Activated naive CD8-positive, alpha-beta T cell treated with anti-CD3 and anti-CD28 coated beads for 36 hours (primary cell): ENCODE data around the gene ITGAL. TPM values are rescaled to one million over a fixed set of nuclear protein-coding genes. Genes with fewer than 3 reads are reported as not detected.
"Not testable (repeated sequence)": the region's sequence is repeated elsewhere in the genome, so short reads cannot be mapped to it uniquely, and the experiment has no call there.

Source experiments
- DNase-seq: peaks from one replicate; pipeline ENCODE4 v3.0.0; 2021
- H3K27ac Mint-ChIP-seq: one replicate; pipeline ENCODE4 v1.8.0; 2022; ENCODE audit warnings: mild to moderate bottlenecking, moderate library complexity, mixed read lengths
- H3K27me3 Mint-ChIP-seq: one replicate; pipeline ENCODE4 v1.8.0; 2022; ENCODE audit warnings: mild to moderate bottlenecking, mixed read lengths
- H3K36me3 Mint-ChIP-seq: one replicate; pipeline ENCODE4 v1.8.0; 2021; ENCODE audit warnings: mild to moderate bottlenecking, mixed read lengths
- H3K4me1 Mint-ChIP-seq: one replicate; pipeline ENCODE4 v1.8.0; 2021; ENCODE audit warnings: mixed read lengths
- H3K4me3 Mint-ChIP-seq: one replicate; pipeline ENCODE4 v1.8.0; 2022; ENCODE audit warnings: mild to moderate bottlenecking, moderate library complexity, mixed read lengths
- H3K9me3 Mint-ChIP-seq: one replicate; pipeline ENCODE4 v1.8.0; 2022; ENCODE audit warnings: mixed read lengths
- total RNA-seq, 2 experiments: library from RNA; stranded (reverse); gene quantifications; one replicate each; pipeline ENCODE4 v1.2.3, GENCODE V29; 2021

Gene ITGAL
- total RNA-seq, 2 experiments from 2014 or later, result 233 to 235 TPM

- peaks cover 5% of the 10 kb centered on the region for H3K9me3 Mint-ChIP-seq
- no peaks in the 10 kb centered on the region for H3K27me3 Mint-ChIP-seq
- DNase-seq, result no peak
- H3K36me3 Mint-ChIP-seq, result peaks cover 27% of the 10 kb centered on the region
- no peak overlapping the region for H3K4me3 Mint-ChIP-seq
- H3K4me1 Mint-ChIP-seq, result peaks cover 44% of the 10 kb centered on the region
- H3K27ac Mint-ChIP-seq, result no peak overlapping the region
Observed at GRCh38 chr16:30447512-30448226, 24.9 kb upstream of the ITGAL start.

- H3K4me1 Mint-ChIP-seq, result peaks cover 36% of the 10 kb centered on the region
- H3K4me3 Mint-ChIP-seq, result no peak overlapping the region
- peaks cover 16% of the 10 kb centered on the region for H3K36me3 Mint-ChIP-seq
- no peaks in the 10 kb centered on the region for H3K27me3 Mint-ChIP-seq
- peaks cover 5% of the 10 kb centered on the region for H3K9me3 Mint-ChIP-seq
- no peak overlapping the region for H3K27ac Mint-ChIP-seq
- no peak for DNase-seq
Observed at GRCh38 chr16:30449116-30449435, 23.5 kb upstream of the ITGAL start.

GRCh38 chr16:30452709-30453580 is 19.6 kb upstream of the ITGAL start:
- H3K27ac Mint-ChIP-seq, H3K4me3 Mint-ChIP-seq, DNase-seq, H3K9me3 Mint-ChIP-seq, H3K27me3 Mint-ChIP-seq, H3K36me3 Mint-ChIP-seq: not testable (repeated sequence)
- peaks cover 46% of the 10 kb centered on the region for H3K4me1 Mint-ChIP-seq

GRCh38 chr16:30456302-30456701 is 16.2 kb upstream of the ITGAL start:
- Mint-ChIP-seq H3K4me1 (peaks cover 55% of the 10 kb centered on the region), H3K36me3 (peaks cover 2% of the 10 kb centered on the region), H3K4me3 (no peak overlapping the region), H3K9me3 (no peaks in the 10 kb centered on the region), H3K27me3 (peaks cover 3% of the 10 kb centered on the region), H3K27ac (peak overlapping the region; percentile 9)
- no peak for DNase-seq

- DNase-seq, result no peak
- Mint-ChIP-seq H3K27ac (peak overlapping the region; percentile 70), H3K4me1 (peaks cover 61% of the 10 kb centered on the region), H3K9me3 (peaks cover 2% of the 10 kb centered on the region), H3K36me3 (peaks cover 2% of the 10 kb centered on the region), H3K4me3 (no peak overlapping the region), H3K27me3 (peaks cover 3% of the 10 kb centered on the region)
Observed at GRCh38 chr16:30457256-30457655, 15.3 kb upstream of the ITGAL start.

- no peak overlapping the region for H3K4me3 Mint-ChIP-seq
- H3K27ac Mint-ChIP-seq, result peak overlapping the region; percentile 95
- peaks cover 2% of the 10 kb centered on the region for H3K36me3 Mint-ChIP-seq
- DNase-seq, result no peak
- H3K9me3 Mint-ChIP-seq, result peaks cover 2% of the 10 kb centered on the region
- H3K4me1 Mint-ChIP-seq, result peaks cover 66% of the 10 kb centered on the region
- peaks cover 3% of the 10 kb centered on the region for H3K27me3 Mint-ChIP-seq
Observed at GRCh38 chr16:30457743-30458560, 14.6 kb upstream of the ITGAL start.

- Mint-ChIP-seq H3K27ac (peak overlapping the region; percentile 95), H3K36me3 (peaks cover 4% of the 10 kb centered on the region), H3K27me3 (peaks cover 3% of the 10 kb centered on the region), H3K4me3 (peak overlapping the region; percentile 55), H3K4me1 (peaks cover 70% of the 10 kb centered on the region), H3K9me3 (peaks cover 2% of the 10 kb centered on the region)
- DNase-seq, result peak; percentile 94
Observed at GRCh38 chr16:30458561-30459394, 13.8 kb upstream of the ITGAL start.

GRCh38 chr16:30459456-30459855 is 13.1 kb upstream of the ITGAL start:
- no peak for DNase-seq
- H3K27ac Mint-ChIP-seq, result peak overlapping the region; percentile 95
- H3K27me3 Mint-ChIP-seq, result peaks cover 3% of the 10 kb centered on the region
- peaks cover 2% of the 10 kb centered on the region for H3K9me3 Mint-ChIP-seq
- H3K4me3 Mint-ChIP-seq, result no peak overlapping the region
- peaks cover 67% of the 10 kb centered on the region for H3K4me1 Mint-ChIP-seq
- H3K36me3 Mint-ChIP-seq, result peaks cover 4% of the 10 kb centered on the region

- H3K9me3 Mint-ChIP-seq, H3K27me3 Mint-ChIP-seq, H3K4me3 Mint-ChIP-seq, DNase-seq, H3K36me3 Mint-ChIP-seq: not testable (repeated sequence)
- peaks cover 70% of the 10 kb centered on the region for H3K4me1 Mint-ChIP-seq
- H3K27ac Mint-ChIP-seq, result peak overlapping the region; percentile 34
Observed at GRCh38 chr16:30461426-30461825, 11.1 kb upstream of the ITGAL start.

GRCh38 chr16:30464078-30464477 is 8.5 kb upstream of the ITGAL start:
- DNase-seq, result no peak

GRCh38 chr16:30470170-30470512 is 2.4 kb upstream of the ITGAL start:
- Mint-ChIP-seq H3K27me3 (no peaks in the 10 kb centered on the region), H3K27ac (peak overlapping the region; percentile 94), H3K9me3 (no peaks in the 10 kb centered on the region), H3K4me1 (peaks cover 46% of the 10 kb centered on the region), H3K36me3 (peaks cover 26% of the 10 kb centered on the region), H3K4me3 (peak overlapping the region; percentile 34)
- no peak for DNase-seq

More at GRCh38 chr16:30464078-30464477, 8.5 kb upstream of the ITGAL start:
- H3K4me3 Mint-ChIP-seq, result no peak overlapping the region
- H3K4me1 Mint-ChIP-seq, result peaks cover 48% of the 10 kb centered on the region
- H3K36me3 Mint-ChIP-seq, result peaks cover 2% of the 10 kb centered on the region
- peaks cover 2% of the 10 kb centered on the region for H3K9me3 Mint-ChIP-seq
- no peaks in the 10 kb centered on the region for H3K27me3 Mint-ChIP-seq
- no peak overlapping the region for H3K27ac Mint-ChIP-seq

- Mint-ChIP-seq H3K4me3 (no peak overlapping the region), H3K36me3 (peaks cover 30% of the 10 kb centered on the region), H3K27me3 (no peaks in the 10 kb centered on the region), H3K4me1 (peaks cover 48% of the 10 kb centered on the region), H3K27ac (peak overlapping the region; percentile 94), H3K9me3 (no peaks in the 10 kb centered on the region)
- no peak for DNase-seq
Observed at GRCh38 chr16:30470632-30470995, 1.9 kb upstream of the ITGAL start.

GRCh38 chr16:30473231-30474073 is 910 bp downstream of the ITGAL start:
- Mint-ChIP-seq H3K27me3 (no peaks in the 10 kb centered on the region), H3K9me3 (no peaks in the 10 kb centered on the region), H3K27ac (peak overlapping the region; percentile 95), H3K4me1 (peaks cover 57% of the 10 kb centered on the region), H3K36me3 (peaks cover 57% of the 10 kb centered on the region), H3K4me3 (peak overlapping the region; percentile 91)
- peak; percentile 81 for DNase-seq

GRCh38 chr16:30474074-30474452 is 1.5 kb downstream of the ITGAL start:
- H3K36me3 Mint-ChIP-seq, result peaks cover 61% of the 10 kb centered on the region

More at GRCh38 chr16:30474074-30474452, 1.5 kb downstream of the ITGAL start:
- DNase-seq, result no peak
- Mint-ChIP-seq H3K27me3 (no peaks in the 10 kb centered on the region), H3K4me1 (peaks cover 61% of the 10 kb centered on the region), H3K9me3 (no peaks in the 10 kb centered on the region), H3K4me3 (peak overlapping the region; percentile 91), H3K27ac (peak overlapping the region; percentile 95)
